ENCODE data around the gene BMP6. TPM values are rescaled to one million over a fixed set of nuclear protein-coding genes. Genes with fewer than 3 reads are reported as not detected.

Gene BMP6
- total RNA-seq, 6 experiments from 2014 or later, result 1.8 to 4.4 (median 2.6) TPM

- peaks cover 0 to 12% (median 0%) of the 10 kb centered on the region in 4 donors for H3K4me1 ChIP-seq
- TF ChIP-seq, protein P1, sequence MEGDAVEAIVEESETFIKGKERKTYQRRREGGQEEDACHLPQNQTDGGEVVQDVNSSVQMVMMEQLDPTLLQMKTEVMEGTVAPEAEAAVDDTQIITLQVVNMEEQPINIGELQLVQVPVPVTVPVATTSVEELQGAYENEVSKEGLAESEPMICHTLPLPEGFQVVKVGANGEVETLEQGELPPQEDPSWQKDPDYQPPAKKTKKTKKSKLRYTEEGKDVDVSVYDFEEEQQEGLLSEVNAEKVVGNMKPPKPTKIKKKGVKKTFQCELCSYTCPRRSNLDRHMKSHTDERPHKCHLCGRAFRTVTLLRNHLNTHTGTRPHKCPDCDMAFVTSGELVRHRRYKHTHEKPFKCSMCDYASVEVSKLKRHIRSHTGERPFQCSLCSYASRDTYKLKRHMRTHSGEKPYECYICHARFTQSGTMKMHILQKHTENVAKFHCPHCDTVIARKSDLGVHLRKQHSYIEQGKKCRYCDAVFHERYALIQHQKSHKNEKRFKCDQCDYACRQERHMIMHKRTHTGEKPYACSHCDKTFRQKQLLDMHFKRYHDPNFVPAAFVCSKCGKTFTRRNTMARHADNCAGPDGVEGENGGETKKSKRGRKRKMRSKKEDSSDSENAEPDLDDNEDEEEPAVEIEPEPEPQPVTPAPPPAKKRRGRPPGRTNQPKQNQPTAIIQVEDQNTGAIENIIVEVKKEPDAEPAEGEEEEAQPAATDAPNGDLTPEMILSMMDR (IDR thresholded peaks at IDR 0.05), result no peak
- TF ChIP-seq POLR2A (IDR thresholded peaks at IDR 0.05), result no peak
- intact Hi-C loops (cut with DNase I), result no loop called here
Observed at GRCh38 chr6:7732228-7732627, 6.3 kb downstream of the BMP6 start.

DNA sequence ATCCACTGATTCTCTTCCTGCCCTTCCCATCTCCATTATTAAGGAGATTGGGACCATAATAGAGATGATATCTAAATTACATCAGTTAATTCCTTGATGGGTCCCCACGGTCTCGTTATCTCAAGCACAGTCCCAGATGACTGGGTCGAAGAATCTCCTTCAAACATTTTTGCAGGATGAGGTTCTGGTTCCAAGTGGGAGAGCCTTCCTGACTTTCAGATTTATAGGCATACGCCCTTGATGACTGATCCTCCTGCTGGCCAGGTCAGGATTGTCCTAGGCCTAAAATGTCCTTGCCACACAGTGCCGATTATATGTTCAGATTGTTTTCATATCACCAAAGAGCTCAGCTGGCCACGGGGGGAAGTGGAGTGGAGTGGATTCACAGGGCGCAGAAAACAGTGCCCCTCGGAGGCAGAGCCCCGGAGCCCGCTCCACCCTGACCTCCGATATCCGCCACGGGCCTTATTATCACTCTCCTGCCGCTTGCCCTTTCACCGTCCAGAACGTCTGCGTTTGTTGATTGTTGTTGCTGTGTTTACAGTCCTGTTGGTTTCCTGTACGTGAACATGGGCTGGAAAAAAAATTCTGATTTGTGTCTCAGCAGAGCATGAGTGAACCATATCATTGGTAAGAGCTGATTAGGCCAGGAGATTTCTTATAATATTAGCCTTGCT, 8.9 kb downstream of the BMP6 start:
- no peaks in the 10 kb centered on the region for H3K9me3 ChIP-seq
- peaks cover 0 to 7% of the 10 kb centered on the region in 2 donors for H3K27me3 ChIP-seq
- no peaks in the 10 kb centered on the region for H3K36me3 ChIP-seq
- DNase-seq, result peak in 1 of 3 donors; percentile 53
- TF ChIP-seq, protein P1 (IDR thresholded peaks at IDR 0.05), result no peak
- no peak for TF ChIP-seq POLR2A (IDR thresholded peaks at IDR 0.05)
- WGBS (ENCODE audit: insufficient coverage, low coverage, low lambda C conversion rate, missing lambda C conversion rate), result 74% methylated on average over 17 of the region's 18 CpGs
- H3K4me1 ChIP-seq, result no peaks in the 10 kb centered on the region
- H3K4me3 ChIP-seq, result no peak overlapping the region
- ATAC-seq, result peak; percentile 69 to 80 (median 75)
- no peak overlapping the region for H3K27ac ChIP-seq
- intact Hi-C loops (cut with DNase I), result no loop called here

More at GRCh38 chr6:7732228-7732627, 6.3 kb downstream of the BMP6 start:
- ATAC-seq (peak in 3 of 4 donors; percentile 21 to 40 (median 23)), DNase-seq (no peak)
- Histone ChIP-seq H3K4me3 (no peak overlapping the region), H3K9me3 (no peaks in the 10 kb centered on the region), H3K27me3 (peaks cover 0 to 11% of the 10 kb centered on the region in 2 donors), H3K36me3 (no peaks in the 10 kb centered on the region), H3K27ac (no peak overlapping the region)

DNA sequence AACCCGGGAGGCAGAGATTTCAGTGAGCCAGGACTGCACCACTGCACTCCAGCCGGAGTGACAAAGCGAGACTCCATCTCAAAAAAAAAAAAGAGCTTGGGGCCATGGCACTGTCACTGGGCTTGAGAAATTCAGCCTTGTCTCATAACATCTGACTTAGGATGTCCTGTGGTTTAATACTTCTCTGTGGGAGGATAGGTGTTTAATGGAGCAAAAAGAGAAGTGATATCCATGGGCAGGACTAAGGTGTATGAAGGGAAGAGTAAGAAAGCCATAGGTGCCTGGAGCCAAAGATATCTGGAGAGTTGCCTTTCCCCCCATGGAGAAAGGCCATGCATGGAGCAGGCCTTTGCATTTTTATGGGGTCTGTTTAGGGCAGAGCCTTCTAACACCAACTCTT, 11.2 kb downstream of the BMP6 start:
- H3K4me1 ChIP-seq, result no peaks in the 10 kb centered on the region
- no peak overlapping the region for H3K4me3 ChIP-seq
- no peaks in the 10 kb centered on the region for H3K9me3 ChIP-seq
- no peaks in the 10 kb centered on the region for H3K36me3 ChIP-seq
- TF ChIP-seq POLR2A (IDR thresholded peaks at IDR 0.05), result no peak
- TF ChIP-seq, protein P1 (IDR thresholded peaks at IDR 0.05), result no peak
- H3K27me3 ChIP-seq, result no peaks in the 10 kb centered on the region
- DNase-seq (no peak), ATAC-seq (no peak)
- intact Hi-C loops (cut with DNase I), result no loop called here
- no CpG with 5 or more reads among the region's 3 CpGs for WGBS (ENCODE audit: insufficient coverage, low coverage, low lambda C conversion rate, missing lambda C conversion rate)
- no peak overlapping the region for H3K27ac ChIP-seq

DNA sequence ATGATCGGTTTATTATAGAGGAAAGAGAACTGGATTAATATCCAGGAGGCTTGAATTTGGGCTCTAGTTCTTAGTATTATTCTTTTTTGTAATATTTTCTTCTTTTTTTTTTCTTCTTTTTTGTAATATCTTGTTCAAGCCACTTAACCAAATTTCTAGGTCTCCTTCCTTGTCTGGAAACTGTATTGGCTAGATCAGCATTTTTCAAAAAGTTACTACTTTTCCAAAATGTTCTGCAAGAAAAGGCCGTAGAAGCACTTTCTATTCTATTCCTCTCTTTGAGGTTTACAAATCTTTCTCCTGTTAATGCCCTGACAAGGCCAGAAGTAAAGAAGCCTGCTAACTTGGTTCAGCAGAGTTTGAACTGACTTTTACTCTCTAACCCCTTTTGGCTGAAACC, 12.0 kb downstream of the BMP6 start:
- WGBS (ENCODE audit: insufficient coverage, low coverage, low lambda C conversion rate, missing lambda C conversion rate), result 85% methylated on average over 2 of the region's 2 CpGs
- Histone ChIP-seq H3K4me3 (no peak overlapping the region), H3K36me3 (no peaks in the 10 kb centered on the region), H3K27ac (no peak overlapping the region), H3K4me1 (no peaks in the 10 kb centered on the region), H3K9me3 (no peaks in the 10 kb centered on the region), H3K27me3 (no peaks in the 10 kb centered on the region)
- DNase-seq (no peak), ATAC-seq (no peak)
- TF ChIP-seq, protein P1 (IDR thresholded peaks at IDR 0.05), result no peak
- TF ChIP-seq POLR2A (IDR thresholded peaks at IDR 0.05), result no peak
- intact Hi-C loops (cut with DNase I), result no loop called here
